GM10266 (cell line): ENCODE measurements around the gene SH3BP5.

ENCODE experiments used
- DNase-seq: peaks from one replicate; pipeline ENCODE4 v3.0.0; 2012; ENCODE audit errors: extremely low spot score
- CTCF ChIP-seq: IDR thresholded peaks from 2 replicates; pipeline ENCODE4 v1.5.1; 2012; ENCODE audit warnings: mild to moderate bottlenecking, low read depth; ENCODE audit not compliant: control insufficient read depth, insufficient read depth; ENCODE audit errors: missing control alignments

Gene SH3BP5

GRCh38 chr3:15265655-15266509, 66.5 kb downstream of the SH3BP5 start:
- no peak for DNase-seq
- TF ChIP-seq CTCF: no peak

GRCh38 chr3:15264486-15264885, 67.9 kb downstream of the SH3BP5 start:
- no peak for TF ChIP-seq CTCF
- no peak for DNase-seq

GRCh38 chr3:15263926-15264325, 68.5 kb downstream of the SH3BP5 start:
- DNase-seq: no peak
- TF ChIP-seq CTCF: no peak

- DNase-seq: no peak
- no peak for TF ChIP-seq CTCF
These were observed 69.3 kb downstream of the SH3BP5 start for GRCh38 chr3:15263120-15263519.

- TF ChIP-seq CTCF: no peak
- no peak for DNase-seq
These were observed 70.4 kb downstream of the SH3BP5 start for GRCh38 chr3:15262021-15262420.

- no peak for DNase-seq
- no peak for TF ChIP-seq CTCF
These were observed 71.1 kb downstream of the SH3BP5 start for GRCh38 chr3:15261274-15261673.

- TF ChIP-seq CTCF: no peak
These were observed 71.9 kb downstream of the SH3BP5 start for GRCh38 chr3:15260531-15260930.

More at GRCh38 chr3:15260531-15260930, 71.9 kb downstream of the SH3BP5 start:
- DNase-seq: no peak
